Caco-2 (cell line): ENCODE measurements around the gene GP9. TPM values are rescaled to one million over a fixed set of nuclear protein-coding genes. Genes with fewer than 3 reads are reported as not detected.
"Not testable (repeated sequence)": the region's sequence is repeated elsewhere in the genome, so short reads cannot be mapped to it uniquely, and the experiment has no call there.

ENCODE experiments used
- BruUV-seq: library from RNA; stranded (reverse); fragments of 400-500 nt; replicated peaks from 2 replicates; lab custom pipeline; 2021; lab: Mats Ljungman, UMichigan
- CTCF ChIA-PET: fragments of 300-600 bp; sonication (Branson Sonifier 250); formaldehyde crosslinking; loops from one replicate; lab custom pipeline; 2022; ENCODE audit warnings: antibody characterized with exemption; lab: Charles Lee
- POLR2A ChIA-PET: fragments of 300-600 bp; sonication (Branson Sonifier 250); formaldehyde crosslinking; loops from one replicate; lab custom pipeline; 2022; ENCODE audit warnings: antibody characterized with exemption; lab: Charles Lee
- DNase-seq, 2 experiments: peaks; one replicate each; pipeline versions ENCODE4 v3.0.0 to v3.0.0-alpha.2; 2020 to 2022
- H3K27me3 ChIP-seq: replicated peaks from 2 replicates; pipeline ENCODE4 v1.6.0; 2011; ENCODE audit warnings: low read length; ENCODE audit not compliant: control insufficient read depth, insufficient read depth
- H3K36me3 ChIP-seq: 2 replicates; pipeline ENCODE4 v1.5.1; 2011; ENCODE audit warnings: low read length; ENCODE audit not compliant: control insufficient read depth, insufficient read depth
- H3K4me1 ChIP-seq: fragments of 250-450 bp; sonication (Bioruptor Pico); 2 replicates; pipeline ENCODE4 v1.5.1; 2020; ENCODE audit warnings: mild to moderate bottlenecking
- H3K4me3 ChIP-seq: 2 replicates; pipeline ENCODE4 v1.5.1; 2011; ENCODE audit warnings: low read depth, mild to moderate bottlenecking, control low read depth, low read length
- H3K9me3 ChIP-seq: fragments of 250-450 bp; sonication (Bioruptor Pico); 2 replicates; pipeline ENCODE4 v1.5.1; 2020; ENCODE audit warnings: mild to moderate bottlenecking, moderate library complexity
- H3K27ac Mint-ChIP-seq: one replicate; pipeline ENCODE4 v1.8.0; 2022; ENCODE audit warnings: mixed read lengths; ENCODE audit not compliant: unreplicated experiment
- H3K27me3 Mint-ChIP-seq: one replicate; pipeline ENCODE4 v1.8.0; 2022; ENCODE audit warnings: mixed read lengths; ENCODE audit not compliant: insufficient read depth, unreplicated experiment
- H3K36me3 Mint-ChIP-seq: one replicate; pipeline ENCODE4 v1.8.0; 2022; ENCODE audit warnings: mild to moderate bottlenecking, mixed read lengths; ENCODE audit not compliant: insufficient read depth, unreplicated experiment
- H3K4me1 Mint-ChIP-seq: one replicate; pipeline ENCODE4 v1.8.0; 2022; ENCODE audit warnings: low read depth, mixed read lengths; ENCODE audit not compliant: unreplicated experiment
- H3K4me3 Mint-ChIP-seq: one replicate; pipeline ENCODE4 v1.8.0; 2022; ENCODE audit warnings: mild to moderate bottlenecking, moderate library complexity, mixed read lengths; ENCODE audit not compliant: unreplicated experiment
- H3K9me3 Mint-ChIP-seq: one replicate; pipeline ENCODE4 v1.8.0; 2022; ENCODE audit warnings: mixed read lengths; ENCODE audit not compliant: unreplicated experiment
- CTCF ChIP-seq, 2 experiments: fragments of 200-600 bp in 1 of 2; IDR thresholded peaks; 1 replicate in 1 of 2; 2 replicates in 1 of 2; pipeline versions ENCODE4 v1.5.1 to v1.8.0; 2011 to 2022; ENCODE audit warnings: antibody characterized with exemption in 1 of 2, control low read depth in 1 of 2, inconsistent platforms in 1 of 2, low read depth in 1 of 2, low read length in 1 of 2, mild to moderate bottlenecking in 1 of 2, moderate library complexity in 1 of 2; ENCODE audit not compliant: insufficient read depth in 1 of 2, severe bottlenecking in 1 of 2, unreplicated experiment in 1 of 2
- intact Hi-C: fragments of 100-400 bp; cut with micrococcal nuclease; formaldehyde crosslinking; loops from one replicate; pipeline ENCODE4 v1.10.0; 2022; ENCODE audit not compliant: unreplicated experiment
- total RNA-seq: library from RNA; stranded (reverse); gene quantifications from 2 replicates; pipeline ENCODE4 v1.2.3, GENCODE V29; 2022

The GP9 gene
- total RNA-seq, 1 experiment from 2014 or later = not detected

GRCh38 chr3:129065720-129066073, 5.1 kb downstream of the GP9 start:
- no peak overlapping the region for H3K4me3 Mint-ChIP-seq
- intact Hi-C loops = no loop called here
- H3K4me1 Mint-ChIP-seq = no peaks in the 10 kb centered on the region
- no peaks in the 10 kb centered on the region for H3K27me3 ChIP-seq
- no peak overlapping the region for H3K27ac Mint-ChIP-seq
- no peak for DNase-seq
- ChIA-PET POLR2A (no interaction called here), CTCF (no interaction called here)
- no TSS peak for BruUV-seq
- no peaks in the 10 kb centered on the region for H3K9me3 ChIP-seq
- H3K4me1 ChIP-seq = no peaks in the 10 kb centered on the region
- no peaks in the 10 kb centered on the region for H3K36me3 Mint-ChIP-seq
- H3K9me3 Mint-ChIP-seq = no peaks in the 10 kb centered on the region
- no peak for TF ChIP-seq CTCF (IDR thresholded peaks at IDR 0.05; ENCODE audit: insufficient read depth in 1 of 2, low read depth in 1 of 2, low read length in 1 of 2, severe bottlenecking in 1 of 2, unreplicated experiment in 1 of 2)
- no peaks in the 10 kb centered on the region for H3K27me3 Mint-ChIP-seq
- no peaks in the 10 kb centered on the region for H3K36me3 ChIP-seq
- no peak overlapping the region for H3K4me3 ChIP-seq

GRCh38 chr3:129067719-129068118, 7.1 kb downstream of the GP9 start:
- H3K27me3 ChIP-seq, H3K9me3 ChIP-seq, H3K27ac Mint-ChIP-seq, H3K4me1 ChIP-seq, H3K9me3 Mint-ChIP-seq, H3K4me3 ChIP-seq, H3K4me1 Mint-ChIP-seq, BruUV-seq, DNase-seq, intact Hi-C loops, POLR2A ChIA-PET, H3K36me3 Mint-ChIP-seq, H3K36me3 ChIP-seq, H3K27me3 Mint-ChIP-seq, H3K4me3 Mint-ChIP-seq: not testable (repeated sequence)
- CTCF ChIA-PET = interaction anchor here (1.0 to 1.5 kb wide), 2 partner anchors 14 to 98 kb away, joined by 4 to 6 read pairs; no protein-coding TSS in a partner anchor

DNA sequence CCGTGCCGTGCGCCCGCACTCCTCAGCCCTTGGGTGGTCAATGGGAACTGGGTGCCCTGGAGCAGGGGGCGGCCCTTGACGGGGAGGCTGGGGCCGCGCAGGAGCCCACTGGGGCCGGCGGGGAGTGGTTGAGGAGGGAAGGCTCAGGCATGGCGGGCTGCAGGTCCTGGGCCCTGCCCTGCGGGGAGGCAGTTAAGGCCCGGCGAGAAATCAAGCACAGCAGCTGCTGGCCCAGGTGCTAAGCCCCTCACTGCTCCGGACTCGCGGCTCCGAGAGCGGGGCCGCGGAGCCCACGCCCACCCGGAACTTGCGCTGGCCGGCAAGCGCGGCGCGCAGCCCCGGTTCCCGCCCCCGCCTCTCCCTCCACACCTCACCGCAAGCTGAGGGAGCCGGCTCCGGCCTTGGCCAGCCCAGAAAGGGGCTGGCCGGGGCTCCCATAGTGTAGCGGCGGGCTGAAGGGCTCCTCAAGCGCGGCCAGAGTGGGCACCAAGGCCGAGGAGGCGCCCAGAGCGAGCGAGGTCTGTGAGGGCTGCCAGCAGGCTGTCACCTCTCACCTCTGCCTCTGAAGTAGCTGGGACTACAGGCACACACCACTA, 7.8 kb downstream of the GP9 start:
- Mint-ChIP-seq H3K27me3 (no peaks in the 10 kb centered on the region), H3K4me3 (no peak overlapping the region), H3K9me3 (no peaks in the 10 kb centered on the region), H3K27ac (no peak overlapping the region), H3K4me1 (no peaks in the 10 kb centered on the region), H3K36me3 (no peaks in the 10 kb centered on the region)
- intact Hi-C loops = no loop called here
- H3K27me3 ChIP-seq = no peaks in the 10 kb centered on the region
- H3K9me3 ChIP-seq = no peaks in the 10 kb centered on the region
- ChIA-PET POLR2A (no interaction called here), CTCF (interaction anchor here (1.0 to 1.5 kb wide), 2 partner anchors 15 to 98 kb away, joined by 4 to 6 read pairs; no protein-coding TSS in a partner anchor)
- no peaks in the 10 kb centered on the region for H3K4me1 ChIP-seq
- no peak for TF ChIP-seq CTCF (IDR thresholded peaks at IDR 0.05; ENCODE audit: insufficient read depth in 1 of 2, low read depth in 1 of 2, low read length in 1 of 2, severe bottlenecking in 1 of 2, unreplicated experiment in 1 of 2)
- DNase-seq = no peak
- H3K4me3 ChIP-seq = no peak overlapping the region
- no peaks in the 10 kb centered on the region for H3K36me3 ChIP-seq
- BruUV-seq = no TSS peak

DNA sequence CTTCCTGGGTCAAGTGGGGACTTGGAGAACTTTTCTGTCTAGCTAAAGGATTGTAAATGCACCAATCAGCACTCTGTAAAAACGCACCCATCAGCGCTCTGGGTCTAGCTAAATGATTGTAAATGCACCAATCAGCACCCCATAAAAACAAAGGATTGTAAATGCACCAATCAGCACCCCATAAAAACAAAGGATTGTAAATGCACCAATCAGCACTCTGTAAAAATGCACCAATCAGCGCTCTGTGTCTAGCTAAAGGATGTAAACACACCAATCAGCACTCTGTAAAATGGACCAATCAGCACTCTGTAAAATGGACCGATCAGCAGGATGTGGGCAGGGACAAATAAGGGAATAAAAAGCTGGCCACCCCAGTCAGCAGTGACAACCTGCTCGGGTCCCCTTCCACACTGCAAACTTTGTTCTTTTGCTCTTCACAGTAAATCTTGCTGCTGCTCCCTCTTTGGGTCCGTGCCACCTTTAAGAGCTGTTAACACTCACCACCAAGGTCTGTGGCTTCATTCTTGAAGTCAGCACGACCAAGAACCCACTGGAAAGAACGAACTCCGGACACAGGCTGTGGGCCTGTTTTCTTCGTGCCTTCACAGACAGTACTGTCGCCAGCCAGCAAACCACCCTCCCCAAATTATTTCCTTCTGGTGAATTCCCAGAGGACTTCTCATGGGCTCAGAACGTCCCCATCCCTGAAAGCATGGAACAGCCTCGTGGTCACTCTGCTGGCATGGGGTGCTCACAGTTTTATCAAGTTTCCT, 8.9 kb downstream of the GP9 start:
- H3K9me3 Mint-ChIP-seq, H3K4me3 ChIP-seq, H3K4me1 ChIP-seq, H3K4me3 Mint-ChIP-seq, H3K27ac Mint-ChIP-seq, H3K27me3 ChIP-seq, H3K36me3 Mint-ChIP-seq, H3K9me3 ChIP-seq, DNase-seq, BruUV-seq, H3K4me1 Mint-ChIP-seq, intact Hi-C loops, H3K36me3 ChIP-seq, H3K27me3 Mint-ChIP-seq: not testable (repeated sequence)
- ChIA-PET POLR2A (interaction anchor here (1.6 kb wide), 1 partner anchor 16 kb away, joined by 4 read pairs; no protein-coding TSS in a partner anchor), CTCF (interaction anchor here (1.2 kb wide), 1 partner anchor 16 kb away, joined by 3 read pairs; no protein-coding TSS in a partner anchor)
